ENCODE data around the gene STARD13. TPM values are rescaled to one million over a fixed set of nuclear protein-coding genes. Genes with fewer than 3 reads are reported as not detected.
A peak's percentile ranks its signal among the peaks of the same experiment; 100 is the strongest.

STARD13 gene
- total RNA-seq, 4 donors from 2014 or later = 52.0 to 114 (median 89.2) TPM

DNA sequence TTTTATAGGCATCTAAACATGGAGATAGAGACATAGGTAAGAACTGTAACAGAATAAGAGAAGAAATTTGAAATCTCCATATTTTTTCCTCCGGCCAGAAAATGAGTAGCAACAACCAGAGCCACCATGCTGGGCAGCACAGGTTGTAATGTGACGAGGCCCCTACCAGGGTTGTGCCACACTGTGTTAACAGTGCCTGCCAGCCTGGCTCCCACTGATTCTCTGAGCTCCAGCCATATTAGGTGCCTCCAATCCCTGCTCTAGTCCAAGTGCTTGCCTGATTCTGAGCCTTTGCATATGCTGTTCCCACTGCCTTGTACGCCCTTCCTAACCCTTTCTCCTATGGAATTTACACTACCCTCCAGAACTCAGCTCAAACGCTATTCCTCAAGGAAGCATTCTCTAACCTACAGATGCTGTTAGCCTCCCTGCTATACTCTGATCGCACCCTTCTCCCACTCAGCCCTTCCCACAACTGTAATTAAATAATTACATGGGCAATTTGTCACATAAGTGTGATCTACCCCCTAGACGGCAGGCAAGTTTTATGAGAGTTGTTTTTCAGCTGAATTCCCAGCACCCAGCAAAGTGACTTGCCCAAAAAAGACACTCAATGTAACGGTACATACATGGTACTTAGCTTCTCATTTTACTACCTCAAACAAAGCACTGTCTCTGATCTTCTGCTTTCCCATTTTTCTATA lies 37.6 kb upstream of the STARD13 start:
- intact Hi-C loops (cut with DNase I) = no loop called here
- WGBS, 2 donors = 81 to 83% methylated on average over 7 of the region's 7 CpGs
- no peaks in the 10 kb centered on the region for H3K9me3 ChIP-seq
- H3K36me3 ChIP-seq = no peaks in the 10 kb centered on the region
- H3K27me3 ChIP-seq = no peaks in the 10 kb centered on the region
- no peak for DNase-seq
- H3K4me3 ChIP-seq (replicated peaks in 1 of 3) = no peak overlapping the region
- H3K27ac ChIP-seq = peak overlapping the region in 2 of 3 donors; percentile 1 to 15
- no peak for TF ChIP-seq POLR2A (IDR thresholded peaks at IDR 0.05)
- peaks cover 34 to 42% of the 10 kb centered on the region in 2 donors for H3K4me1 ChIP-seq

DNA sequence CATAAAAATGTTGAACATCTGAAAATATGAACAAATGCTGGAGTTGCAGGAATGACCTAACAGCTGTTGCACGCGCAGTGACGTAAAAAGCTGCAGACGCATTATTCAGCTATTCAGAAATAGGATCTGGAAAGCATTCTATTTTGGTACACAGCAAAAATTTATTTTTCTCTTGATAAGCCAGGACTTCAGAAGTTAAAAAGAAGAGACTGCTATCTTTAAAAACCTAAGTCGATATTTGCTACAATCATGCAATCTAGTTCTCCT lies 36.9 kb upstream of the STARD13 start:
- H3K27ac ChIP-seq = peak overlapping the region in 2 of 3 donors; percentile 12 to 15
- intact Hi-C loops (cut with DNase I) = no loop called here
- DNase-seq = no peak

DNA sequence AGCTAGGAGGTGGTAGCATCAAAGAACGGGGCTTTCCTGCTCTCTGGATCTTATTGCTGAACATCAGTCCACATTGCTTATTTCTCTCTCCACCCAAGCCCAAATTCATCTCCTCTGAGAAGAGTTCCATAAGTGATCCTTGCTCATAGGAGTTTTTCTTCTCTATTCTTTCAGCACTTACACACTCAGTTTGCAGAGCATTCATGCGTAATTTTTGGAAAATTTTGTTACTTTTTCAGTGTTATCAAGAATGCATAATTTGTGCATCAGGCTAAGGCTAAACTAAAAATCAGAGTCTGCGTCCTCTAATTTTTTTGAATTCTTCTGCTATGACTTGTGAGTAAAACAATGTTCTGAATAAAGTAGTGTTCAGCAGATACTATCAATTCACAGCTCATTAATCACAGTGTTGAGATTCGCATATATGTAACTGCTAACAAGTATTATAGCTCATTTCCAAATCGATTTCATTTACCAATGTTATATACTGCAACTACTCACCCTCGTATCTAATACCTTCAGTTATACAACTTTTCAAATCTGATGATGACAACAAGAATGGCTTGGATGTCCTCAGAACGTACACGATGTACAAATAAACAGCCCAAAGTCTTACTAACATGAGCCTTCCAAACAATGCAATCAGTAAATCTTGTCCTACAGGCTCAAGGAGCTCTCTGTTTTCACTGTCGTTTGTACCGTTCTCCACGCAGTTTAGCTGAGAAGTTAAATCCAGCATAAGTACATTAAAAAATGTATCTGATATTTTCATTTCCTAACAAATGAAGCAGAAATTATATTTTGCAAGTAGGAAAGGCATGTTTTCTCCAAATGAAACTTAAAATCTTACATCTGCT lies 36.4 kb upstream of the STARD13 start:
- peak overlapping the region in 1 of 3 donors; percentile 12 for H3K27ac ChIP-seq
- H3K9me3 ChIP-seq = no peaks in the 10 kb centered on the region
- H3K27me3 ChIP-seq = no peaks in the 10 kb centered on the region
- no peak for TF ChIP-seq POLR2A (IDR thresholded peaks at IDR 0.05)
- TF ChIP-seq, protein P1, sequence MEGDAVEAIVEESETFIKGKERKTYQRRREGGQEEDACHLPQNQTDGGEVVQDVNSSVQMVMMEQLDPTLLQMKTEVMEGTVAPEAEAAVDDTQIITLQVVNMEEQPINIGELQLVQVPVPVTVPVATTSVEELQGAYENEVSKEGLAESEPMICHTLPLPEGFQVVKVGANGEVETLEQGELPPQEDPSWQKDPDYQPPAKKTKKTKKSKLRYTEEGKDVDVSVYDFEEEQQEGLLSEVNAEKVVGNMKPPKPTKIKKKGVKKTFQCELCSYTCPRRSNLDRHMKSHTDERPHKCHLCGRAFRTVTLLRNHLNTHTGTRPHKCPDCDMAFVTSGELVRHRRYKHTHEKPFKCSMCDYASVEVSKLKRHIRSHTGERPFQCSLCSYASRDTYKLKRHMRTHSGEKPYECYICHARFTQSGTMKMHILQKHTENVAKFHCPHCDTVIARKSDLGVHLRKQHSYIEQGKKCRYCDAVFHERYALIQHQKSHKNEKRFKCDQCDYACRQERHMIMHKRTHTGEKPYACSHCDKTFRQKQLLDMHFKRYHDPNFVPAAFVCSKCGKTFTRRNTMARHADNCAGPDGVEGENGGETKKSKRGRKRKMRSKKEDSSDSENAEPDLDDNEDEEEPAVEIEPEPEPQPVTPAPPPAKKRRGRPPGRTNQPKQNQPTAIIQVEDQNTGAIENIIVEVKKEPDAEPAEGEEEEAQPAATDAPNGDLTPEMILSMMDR (IDR thresholded peaks at IDR 0.05) = no peak
- intact Hi-C loops (cut with DNase I) = no loop called here
- WGBS, 2 donors = 50 to 61% methylated on average over 11 of the region's 11 CpGs
- H3K36me3 ChIP-seq = no peaks in the 10 kb centered on the region
- DNase-seq = no peak
- H3K4me1 ChIP-seq = peaks cover 29 to 42% of the 10 kb centered on the region in 2 donors
- no peak overlapping the region for H3K4me3 ChIP-seq (replicated peaks in 1 of 3)

More for the DNA sequence above, 36.9 kb upstream of the STARD13 start:
- no peak overlapping the region for H3K4me3 ChIP-seq (replicated peaks in 1 of 3)
- no peaks in the 10 kb centered on the region for H3K36me3 ChIP-seq
- peaks cover 33 to 42% of the 10 kb centered on the region in 2 donors for H3K4me1 ChIP-seq
- no peaks in the 10 kb centered on the region for H3K27me3 ChIP-seq
- no peak for TF ChIP-seq POLR2A (IDR thresholded peaks at IDR 0.05)
- 84 to 87% methylated on average over 5 of the region's 5 CpGs for WGBS, 2 donors
- no peaks in the 10 kb centered on the region for H3K9me3 ChIP-seq

DNA sequence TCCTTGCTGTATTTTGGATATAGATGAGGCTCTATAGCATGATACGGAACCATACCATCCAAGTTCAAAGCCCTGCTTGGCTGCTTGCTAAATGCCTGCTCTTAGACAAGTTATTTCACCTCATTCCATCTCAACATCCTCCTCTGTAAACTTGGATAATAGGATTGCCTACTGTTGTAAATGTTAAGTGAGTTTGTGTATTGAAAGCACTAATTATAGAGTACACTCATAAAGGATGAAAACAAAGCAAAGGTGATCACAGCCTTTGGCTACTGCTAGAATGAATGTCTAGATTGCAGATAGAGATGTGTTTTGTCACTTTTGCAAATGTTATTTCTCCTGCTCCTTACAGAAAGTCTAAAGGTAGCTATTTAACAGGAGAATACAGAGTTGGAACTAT lies 34.3 kb upstream of the STARD13 start:
- no peak for DNase-seq
- WGBS, 2 donors = 95 to 97% methylated on average over 1 of the region's 1 CpG
- Histone ChIP-seq H3K27ac (peak overlapping the region in 1 of 3 donors; percentile 8), H3K27me3 (no peaks in the 10 kb centered on the region), H3K36me3 (no peaks in the 10 kb centered on the region), H3K4me3 (replicated peaks in 1 of 3) (no peak overlapping the region), H3K4me1 (peaks cover 23 to 40% of the 10 kb centered on the region in 2 donors), H3K9me3 (no peaks in the 10 kb centered on the region)
- TF ChIP-seq, protein P1 (IDR thresholded peaks at IDR 0.05) = no peak
- TF ChIP-seq POLR2A (IDR thresholded peaks at IDR 0.05) = no peak
- intact Hi-C loops (cut with DNase I) = no loop called here

DNA sequence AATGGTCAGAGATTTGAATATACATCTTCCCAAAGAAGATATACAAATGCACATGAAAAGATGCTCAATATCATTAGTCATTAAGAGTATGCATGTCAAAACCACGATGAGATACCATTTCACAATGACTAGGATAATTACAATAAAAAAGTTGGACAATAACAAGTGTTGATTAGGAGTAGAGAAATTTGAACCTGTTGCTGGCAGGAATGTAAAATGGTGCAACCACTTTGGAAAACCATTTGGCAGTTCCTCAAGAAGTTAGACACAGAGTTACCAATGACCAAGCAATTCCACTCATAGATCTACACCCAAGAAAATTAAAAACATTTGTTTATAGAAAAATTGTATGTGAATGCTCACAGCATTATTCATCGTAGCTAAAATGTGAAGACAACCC lies 33.2 kb upstream of the STARD13 start:
- no peaks in the 10 kb centered on the region for H3K9me3 ChIP-seq
- intact Hi-C loops (cut with DNase I) = no loop called here
- TF ChIP-seq, protein P1 (IDR thresholded peaks at IDR 0.05) = no peak
- TF ChIP-seq POLR2A (IDR thresholded peaks at IDR 0.05) = no peak
- H3K4me1 ChIP-seq = peaks cover 16 to 28% of the 10 kb centered on the region in 2 donors
- WGBS, 2 donors = 95 to 96% methylated on average over 2 of the region's 2 CpGs
- H3K4me3 ChIP-seq (replicated peaks in 1 of 3) = no peak overlapping the region
- H3K27me3 ChIP-seq = no peaks in the 10 kb centered on the region
- H3K27ac ChIP-seq = no peak overlapping the region
- no peak for DNase-seq
- no peaks in the 10 kb centered on the region for H3K36me3 ChIP-seq

DNA sequence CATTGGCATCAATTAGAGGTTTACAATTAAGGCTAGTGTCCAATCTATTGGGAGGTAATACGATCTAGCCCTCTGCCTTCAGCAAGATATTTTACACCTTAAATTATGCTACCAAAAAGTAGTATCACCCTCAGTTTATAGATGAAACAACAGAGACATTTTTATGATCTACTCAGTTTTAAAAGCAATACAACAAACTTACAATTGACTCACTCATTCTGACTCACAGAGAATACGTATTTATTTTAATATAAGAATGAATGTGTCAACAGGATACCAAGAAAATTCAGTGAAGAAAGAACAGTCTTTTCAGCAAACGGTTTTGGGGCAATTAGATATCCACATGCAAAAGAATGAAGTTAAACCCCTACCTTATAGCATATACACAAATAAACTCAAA lies 32.5 kb upstream of the STARD13 start:
- TF ChIP-seq, protein P1 (IDR thresholded peaks at IDR 0.05) = no peak
- no peak for TF ChIP-seq POLR2A (IDR thresholded peaks at IDR 0.05)
- Histone ChIP-seq H3K4me1 (peaks cover 9 to 21% of the 10 kb centered on the region in 2 donors), H3K4me3 (replicated peaks in 1 of 3) (no peak overlapping the region), H3K9me3 (no peaks in the 10 kb centered on the region), H3K27me3 (no peaks in the 10 kb centered on the region), H3K36me3 (no peaks in the 10 kb centered on the region), H3K27ac (no peak overlapping the region)
- WGBS, 2 donors = 93 to 96% methylated on average over 3 of the region's 3 CpGs
- DNase-seq = no peak
- intact Hi-C loops (cut with DNase I) = no loop called here
